ENCODE results near the gene PTPRQ. TPM values are rescaled to one million over a fixed set of nuclear protein-coding genes. Genes with fewer than 3 reads are reported as not detected.

PTPRQ gene
- total RNA-seq, 1 experiment from 2014 or later = not detected

DNA sequence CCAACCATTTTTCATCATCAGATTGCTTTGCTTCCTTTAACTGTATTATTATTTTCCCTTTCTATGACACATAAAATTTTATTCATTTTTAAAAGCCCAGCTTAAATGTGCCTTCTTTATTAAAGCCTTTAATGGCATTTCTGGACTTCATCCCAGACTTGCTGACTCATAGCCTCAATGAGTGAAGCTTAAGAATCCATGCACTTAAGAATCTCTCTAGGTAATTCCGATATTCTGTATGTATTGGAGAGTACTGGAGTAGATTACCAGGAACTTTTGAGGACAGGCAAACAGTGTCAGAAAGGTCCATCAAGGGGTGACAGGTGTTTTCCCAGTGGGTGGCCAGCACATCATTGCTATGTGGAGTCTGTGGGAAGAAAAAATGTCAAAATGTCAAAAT is 107.9 kb downstream of the PTPRQ start:
- Histone ChIP-seq H3K9me3 (ENCODE audit: control insufficient read depth, insufficient read depth, low read depth, low read length) (no peaks in the 10 kb centered on the region), H3K27me3 (ENCODE audit: control insufficient read depth, insufficient read depth, low read length) (no peaks in the 10 kb centered on the region), H3K36me3 (ENCODE audit: control insufficient read depth, insufficient read depth, low read length) (no peaks in the 10 kb centered on the region), H3K4me1 (ENCODE audit: control insufficient read depth, insufficient read depth, low read length) (no peaks in the 10 kb centered on the region), H3K27ac (ENCODE audit: low read length) (no peak overlapping the region), H3K4me3 (ENCODE audit: low read depth in 2 of 2, low read length in 2 of 2) (no peak overlapping the region)
- no peak for DNase-seq (ENCODE audit: low read depth, low spot score)
- no peak for ATAC-seq
- CTCF ChIA-PET = no interaction called here
- in situ Hi-C loops (cut with HindIII; ENCODE audit: low pct_unique_long_range_greater_than_20kb, low sequenced_read_pairs) = no loop called here
- intact Hi-C loops (cut with micrococcal nuclease; ENCODE audit: unreplicated experiment) = no loop called here
- TF ChIP-seq TCF7L2 (IDR thresholded peaks at IDR 0.05; ENCODE audit: low read depth, low read length) (no peak), POLR2AphosphoS5 (IDR thresholded peaks at IDR 0.05; ENCODE audit: low read depth, low read length) (no peak), REST (IDR thresholded peaks at IDR 0.05; ENCODE audit: insufficient read depth in 1 of 2, low read depth in 2 of 2, low read length in 1 of 2) (no peak), SIN3A (IDR thresholded peaks at IDR 0.05; ENCODE audit: borderline replicate concordance, insufficient read depth, low read depth, low read length) (no peak)
- TF ChIP-seq, protein P1, sequence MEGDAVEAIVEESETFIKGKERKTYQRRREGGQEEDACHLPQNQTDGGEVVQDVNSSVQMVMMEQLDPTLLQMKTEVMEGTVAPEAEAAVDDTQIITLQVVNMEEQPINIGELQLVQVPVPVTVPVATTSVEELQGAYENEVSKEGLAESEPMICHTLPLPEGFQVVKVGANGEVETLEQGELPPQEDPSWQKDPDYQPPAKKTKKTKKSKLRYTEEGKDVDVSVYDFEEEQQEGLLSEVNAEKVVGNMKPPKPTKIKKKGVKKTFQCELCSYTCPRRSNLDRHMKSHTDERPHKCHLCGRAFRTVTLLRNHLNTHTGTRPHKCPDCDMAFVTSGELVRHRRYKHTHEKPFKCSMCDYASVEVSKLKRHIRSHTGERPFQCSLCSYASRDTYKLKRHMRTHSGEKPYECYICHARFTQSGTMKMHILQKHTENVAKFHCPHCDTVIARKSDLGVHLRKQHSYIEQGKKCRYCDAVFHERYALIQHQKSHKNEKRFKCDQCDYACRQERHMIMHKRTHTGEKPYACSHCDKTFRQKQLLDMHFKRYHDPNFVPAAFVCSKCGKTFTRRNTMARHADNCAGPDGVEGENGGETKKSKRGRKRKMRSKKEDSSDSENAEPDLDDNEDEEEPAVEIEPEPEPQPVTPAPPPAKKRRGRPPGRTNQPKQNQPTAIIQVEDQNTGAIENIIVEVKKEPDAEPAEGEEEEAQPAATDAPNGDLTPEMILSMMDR (IDR thresholded peaks at IDR 0.05) = no peak
- no TSS peak for BruUV-seq (replicated peaks)
- POLR2A ChIA-PET = no interaction called here

DNA sequence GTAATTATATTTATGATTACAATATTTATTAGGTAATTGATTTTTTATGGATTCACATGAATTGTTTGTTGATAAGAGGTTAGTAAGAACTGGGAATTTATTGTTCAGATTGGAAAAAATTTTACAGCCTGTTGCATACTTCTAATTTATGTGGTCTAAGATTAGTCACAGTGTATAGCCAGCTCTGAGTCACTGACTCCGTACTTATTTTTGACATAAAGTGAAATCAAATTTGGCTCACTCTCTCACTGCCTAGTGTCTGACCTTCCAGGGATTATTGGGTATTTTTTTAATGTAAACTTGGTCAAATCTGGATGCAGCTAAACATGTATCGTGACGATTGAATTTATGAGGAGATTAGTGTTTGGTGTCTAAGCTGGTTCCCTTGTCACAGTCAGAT is 109.3 kb downstream of the PTPRQ start:
- Histone ChIP-seq H3K27me3 (ENCODE audit: control insufficient read depth, insufficient read depth, low read length) (no peaks in the 10 kb centered on the region), H3K4me1 (ENCODE audit: control insufficient read depth, insufficient read depth, low read length) (no peaks in the 10 kb centered on the region), H3K36me3 (ENCODE audit: control insufficient read depth, insufficient read depth, low read length) (no peaks in the 10 kb centered on the region), H3K4me3 (ENCODE audit: low read depth in 2 of 2, low read length in 2 of 2) (no peak overlapping the region), H3K27ac (ENCODE audit: low read length) (no peak overlapping the region), H3K9me3 (ENCODE audit: control insufficient read depth, insufficient read depth, low read depth, low read length) (no peaks in the 10 kb centered on the region)
- TF ChIP-seq POLR2AphosphoS5 (IDR thresholded peaks at IDR 0.05; ENCODE audit: low read depth, low read length) (no peak), SIN3A (IDR thresholded peaks at IDR 0.05; ENCODE audit: borderline replicate concordance, insufficient read depth, low read depth, low read length) (no peak), REST (IDR thresholded peaks at IDR 0.05; ENCODE audit: insufficient read depth in 1 of 2, low read depth in 2 of 2, low read length in 1 of 2) (no peak), TCF7L2 (IDR thresholded peaks at IDR 0.05; ENCODE audit: low read depth, low read length) (no peak)
- TF ChIP-seq, protein P1 (IDR thresholded peaks at IDR 0.05) = no peak
- ChIA-PET POLR2A (no interaction called here), CTCF (no interaction called here)
- in situ Hi-C loops (cut with HindIII; ENCODE audit: low pct_unique_long_range_greater_than_20kb, low sequenced_read_pairs) (no loop called here), intact Hi-C loops (cut with micrococcal nuclease; ENCODE audit: unreplicated experiment) (no loop called here)
- DNase-seq (ENCODE audit: low read depth, low spot score) (no peak), ATAC-seq (no peak)
- no TSS peak for BruUV-seq (replicated peaks)

All from Panc1 (cell line).